GM21381 (cell line): ENCODE data around the gene RBBP8NL.
"Not testable (repeated sequence)": the region's sequence is repeated elsewhere in the genome, so short reads cannot be mapped to it uniquely, and the experiment has no call there.

Experiments
- ATAC-seq: cut with Tn5 transposase; IDR thresholded peaks from one replicate; pipeline ENCODE4 v1.9.1; 2021; ENCODE audit warnings: mild to moderate bottlenecking, moderate library complexity; ENCODE audit not compliant: unreplicated experiment

The RBBP8NL gene

DNA sequence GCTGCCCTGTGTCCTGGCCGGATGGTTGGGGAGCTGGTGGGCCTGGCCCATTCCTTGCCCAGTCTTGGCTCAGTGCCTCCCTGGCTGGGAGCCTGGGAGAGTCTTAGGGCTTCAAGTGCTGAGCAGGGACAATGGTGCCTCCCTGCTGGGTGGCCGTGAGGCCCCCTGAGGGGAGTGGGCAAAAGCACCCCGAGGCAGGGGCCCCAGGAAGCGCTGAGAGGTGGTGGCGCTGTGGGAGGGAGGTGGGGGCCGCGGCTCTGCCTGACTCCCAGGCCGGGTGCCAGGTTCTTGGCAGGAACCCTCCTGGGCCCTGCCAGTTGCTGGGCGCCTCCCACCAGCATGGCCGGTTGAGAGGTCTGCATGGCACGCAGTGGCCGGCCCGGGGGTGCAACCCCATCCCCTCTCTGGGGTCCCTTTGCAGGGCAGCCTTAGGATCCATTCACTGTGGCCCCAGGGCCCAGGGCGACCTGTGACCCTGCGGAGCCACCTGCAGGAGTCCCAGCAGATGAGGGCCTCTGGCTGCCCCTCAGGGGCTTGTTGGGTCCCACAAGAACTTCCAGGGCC, 49.6 kb downstream of the RBBP8NL start:
- ATAC-seq = no peak

DNA sequence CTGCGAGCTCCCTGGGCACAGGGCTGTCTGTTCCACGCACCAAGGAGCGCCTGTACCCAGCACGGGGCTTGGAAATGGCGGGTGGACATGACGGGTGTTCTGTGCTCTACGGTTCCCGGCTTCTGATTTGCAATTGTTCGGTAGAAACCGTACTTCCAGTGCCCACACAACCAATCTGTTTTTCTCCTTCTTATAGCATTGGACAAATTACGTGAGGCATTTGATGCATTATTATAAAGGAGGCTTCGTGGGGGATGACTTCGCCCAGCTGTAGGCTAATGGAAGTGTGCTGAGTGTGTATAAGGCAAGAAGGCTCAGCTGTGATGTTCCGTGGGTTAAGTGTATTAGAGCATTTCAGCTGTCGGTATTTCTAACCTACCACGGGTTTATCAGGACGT, 50.3 kb downstream of the RBBP8NL start:
- ATAC-seq = no peak

DNA sequence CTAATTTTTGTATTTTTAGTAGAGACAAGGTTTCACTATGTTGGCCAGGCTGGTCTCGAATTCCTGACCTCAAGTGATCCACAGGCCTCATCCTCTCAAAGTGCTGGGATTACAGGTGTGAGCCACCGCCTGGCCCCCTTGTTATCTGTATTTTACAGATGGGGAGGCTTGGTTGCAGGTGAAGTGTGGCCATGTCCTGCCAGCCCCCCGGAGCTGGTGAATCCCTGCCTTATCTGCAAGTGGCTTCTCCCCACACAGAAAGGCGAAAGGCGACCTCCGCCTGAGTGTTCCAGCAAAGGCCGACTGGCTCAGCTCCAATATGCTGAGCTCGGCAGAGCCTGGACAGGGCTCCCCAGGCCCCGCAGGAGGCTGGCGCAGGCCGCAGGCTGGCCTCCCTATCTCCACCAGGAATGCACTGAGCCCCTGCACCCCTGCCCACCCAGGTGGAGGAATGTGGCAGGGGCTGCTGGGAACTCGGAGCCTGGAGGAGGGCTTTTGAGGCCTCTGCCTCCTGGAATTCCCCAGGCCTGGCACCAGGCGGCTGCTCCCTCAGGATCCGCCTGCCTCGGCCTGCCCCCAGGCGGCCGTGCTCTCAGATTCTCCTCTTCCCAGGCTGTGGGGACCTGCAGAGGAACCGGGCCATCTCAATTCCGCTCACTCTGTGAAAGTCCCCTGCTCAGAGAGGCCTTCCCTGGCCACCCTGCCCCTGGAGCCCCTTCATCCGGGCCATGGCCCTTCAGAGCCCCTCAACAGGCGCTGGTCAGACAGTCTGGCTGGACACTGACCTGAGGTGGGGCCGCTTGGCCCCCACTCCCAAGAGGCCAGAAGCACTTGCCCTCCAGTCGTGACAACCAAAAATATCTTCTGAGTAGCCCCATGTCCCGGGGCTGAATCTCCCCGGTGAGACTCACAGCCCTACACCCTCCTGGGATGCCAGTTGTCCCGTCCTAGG, 51.0 kb downstream of the RBBP8NL start:
- no peak for ATAC-seq

DNA sequence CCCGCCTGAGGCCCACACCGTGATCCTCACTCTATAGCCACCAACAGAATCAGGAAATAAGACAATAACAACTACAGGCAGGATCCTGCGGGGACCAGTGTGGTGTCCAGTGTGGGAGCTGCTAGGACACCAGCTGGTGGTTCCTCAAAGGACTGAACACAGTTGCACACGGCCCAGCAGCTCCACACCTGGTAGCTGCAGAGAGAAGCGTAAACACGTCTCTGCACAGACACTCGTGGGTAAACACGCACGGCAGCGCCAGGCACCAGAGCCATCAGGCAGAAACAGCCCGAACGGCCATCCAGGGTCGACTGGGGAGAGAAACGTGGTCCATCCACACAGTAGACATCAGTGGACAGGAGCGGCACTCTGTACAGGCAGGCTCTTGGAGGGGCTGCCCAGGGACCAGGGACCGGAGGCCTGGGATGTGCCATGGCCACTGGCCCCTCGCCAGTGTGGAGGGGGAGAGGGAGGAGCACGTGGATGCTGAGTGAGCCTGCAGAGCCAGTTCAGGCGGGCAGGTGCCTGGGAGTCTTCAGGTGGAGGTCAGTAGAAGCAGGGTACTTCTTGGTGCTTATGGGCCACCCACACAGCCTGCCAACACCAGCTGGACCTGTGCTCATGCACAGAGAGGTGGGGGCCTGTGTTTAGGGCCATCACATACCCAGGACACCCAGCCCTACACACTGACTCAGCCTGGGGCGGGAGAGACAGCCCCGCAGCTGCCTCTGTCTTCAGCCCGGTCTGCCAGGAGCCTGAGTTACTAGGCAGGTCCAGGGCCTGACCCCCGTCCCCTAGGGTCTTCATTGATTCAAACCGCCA, 52.8 kb downstream of the RBBP8NL start:
- no peak for ATAC-seq

DNA sequence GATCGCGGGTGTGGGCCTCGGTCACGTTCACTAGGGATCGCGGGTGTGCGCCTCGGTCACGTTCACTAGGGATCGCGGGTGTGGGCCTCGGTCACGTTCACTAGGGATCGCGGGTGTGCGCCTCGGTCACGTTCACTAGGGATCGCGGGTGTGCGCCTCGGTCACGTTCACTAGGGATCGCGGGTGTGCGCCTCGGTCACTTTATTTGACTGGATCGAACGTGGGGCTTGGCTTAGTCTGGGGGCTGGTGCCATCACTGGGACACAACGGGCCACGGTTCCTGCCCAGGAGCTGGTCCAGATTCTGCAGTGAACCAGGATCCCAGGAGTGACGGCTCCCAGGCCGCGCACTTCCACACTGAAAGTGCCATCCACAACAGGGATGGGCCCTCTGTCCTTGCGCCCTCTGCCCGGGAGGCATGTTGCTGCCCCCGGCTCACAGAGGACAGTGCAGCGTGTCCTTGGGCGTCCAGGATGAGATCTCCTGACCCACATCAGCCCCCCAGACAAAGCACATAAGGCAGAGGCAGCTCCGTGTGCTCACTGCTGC, 53.6 kb downstream of the RBBP8NL start:
- ATAC-seq = not testable (repeated sequence)

DNA sequence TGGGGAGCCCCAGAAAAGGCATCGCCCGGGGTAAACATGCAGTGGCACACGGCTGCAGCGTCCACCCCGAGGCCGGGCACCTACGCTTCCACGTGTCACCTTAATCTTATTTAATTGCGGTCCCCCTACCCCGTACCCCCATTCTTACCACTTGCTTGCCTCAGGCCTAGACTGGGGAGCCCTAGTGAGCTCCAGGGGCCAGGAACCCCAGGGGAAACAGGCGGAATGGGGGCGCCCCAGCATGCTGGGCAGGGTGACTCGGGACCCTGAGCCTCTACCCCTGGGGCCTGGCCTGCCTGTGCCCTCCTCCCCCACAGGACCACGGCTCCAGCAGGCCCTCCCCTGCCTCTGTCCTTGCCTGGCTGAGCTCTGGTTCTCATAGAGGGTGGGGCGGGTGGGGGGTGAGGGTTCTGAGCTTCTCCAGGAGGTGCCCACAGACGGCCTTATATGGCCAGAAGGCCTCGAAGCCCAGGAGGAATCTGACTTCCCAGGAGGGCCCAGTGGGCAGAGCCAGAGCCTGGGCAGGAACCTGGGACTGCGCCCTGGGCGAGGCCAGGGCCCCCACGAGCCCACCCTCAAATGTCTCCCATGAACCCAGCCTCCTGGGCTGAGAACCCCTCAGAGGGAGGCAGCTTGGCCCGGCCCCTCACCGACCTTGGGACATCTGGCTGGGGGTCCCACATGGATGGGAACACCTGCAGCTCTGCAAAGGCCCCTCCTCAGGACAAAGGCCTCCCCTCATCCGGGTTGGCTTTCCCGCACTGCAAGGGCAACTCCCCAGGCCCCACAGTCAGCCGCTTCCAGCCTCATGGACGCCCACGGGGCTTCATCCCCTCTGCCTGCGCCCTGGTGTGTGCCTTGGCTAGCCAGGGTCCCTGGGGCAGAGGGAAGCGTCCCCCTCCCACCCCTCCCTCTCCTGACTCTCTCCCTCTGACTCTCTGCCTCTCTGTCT, 55.0 kb downstream of the RBBP8NL start:
- no peak for ATAC-seq

DNA sequence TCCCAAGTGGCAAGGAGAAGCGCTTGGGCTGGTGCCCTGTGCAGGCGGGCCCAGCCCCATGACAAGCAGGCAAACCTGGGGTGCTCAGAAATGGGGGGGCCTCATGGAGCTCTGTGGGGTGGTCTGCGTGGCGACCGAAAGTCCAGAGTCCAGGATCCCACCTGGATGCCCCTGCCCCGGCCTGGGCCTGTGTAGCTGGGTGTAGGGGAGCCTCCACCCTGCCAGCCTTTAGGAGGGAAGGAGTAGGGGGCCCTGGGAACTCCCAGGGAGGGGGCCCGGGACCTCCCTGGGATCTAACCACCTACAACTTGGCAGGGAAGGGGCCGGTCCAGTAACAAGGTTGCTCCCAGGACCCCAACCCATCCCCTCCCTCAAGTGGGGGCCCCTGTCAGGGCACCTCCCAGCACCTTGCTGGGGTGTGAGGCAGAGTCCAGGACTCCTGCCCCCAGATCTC, 55.7 kb downstream of the RBBP8NL start:
- no peak for ATAC-seq

DNA sequence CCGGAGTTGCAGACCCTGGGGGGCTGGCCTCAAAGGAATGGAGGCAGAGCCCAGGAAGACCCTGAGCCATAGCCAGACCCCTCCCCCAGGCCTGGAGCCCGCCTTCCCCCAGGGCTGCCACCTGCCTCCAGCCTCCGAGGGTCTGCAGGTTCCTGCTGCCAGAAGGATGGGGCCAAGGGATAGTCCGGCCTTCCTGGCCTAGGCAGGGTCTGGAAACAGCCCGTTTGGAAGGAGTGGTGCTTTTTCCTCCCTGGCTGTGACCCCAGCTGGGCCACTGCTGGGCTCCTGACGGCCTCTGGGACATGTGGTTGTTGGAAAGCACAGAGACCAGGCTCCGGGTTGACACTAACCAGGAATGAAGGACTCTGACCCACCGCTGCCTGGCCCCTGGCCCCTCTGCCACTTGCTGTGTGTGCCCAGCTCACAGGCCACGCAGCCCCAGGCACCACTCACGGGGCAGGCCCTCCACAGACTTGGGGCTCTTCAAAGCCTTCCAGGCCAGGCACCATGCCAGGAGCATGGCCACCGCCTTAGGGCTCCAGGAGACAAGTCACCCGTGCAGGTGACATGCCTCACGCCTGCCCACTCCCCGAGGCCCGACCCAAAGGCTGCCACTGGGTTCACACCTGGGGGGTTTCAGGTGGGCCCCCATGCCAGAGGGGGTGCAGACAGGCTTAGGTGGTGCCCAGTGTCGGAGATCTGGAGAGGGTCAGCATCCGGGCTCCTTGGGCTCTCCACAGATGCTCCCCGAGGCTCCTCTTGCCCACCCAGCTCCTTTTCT, 56.3 kb downstream of the RBBP8NL start:
- no peak for ATAC-seq

DNA sequence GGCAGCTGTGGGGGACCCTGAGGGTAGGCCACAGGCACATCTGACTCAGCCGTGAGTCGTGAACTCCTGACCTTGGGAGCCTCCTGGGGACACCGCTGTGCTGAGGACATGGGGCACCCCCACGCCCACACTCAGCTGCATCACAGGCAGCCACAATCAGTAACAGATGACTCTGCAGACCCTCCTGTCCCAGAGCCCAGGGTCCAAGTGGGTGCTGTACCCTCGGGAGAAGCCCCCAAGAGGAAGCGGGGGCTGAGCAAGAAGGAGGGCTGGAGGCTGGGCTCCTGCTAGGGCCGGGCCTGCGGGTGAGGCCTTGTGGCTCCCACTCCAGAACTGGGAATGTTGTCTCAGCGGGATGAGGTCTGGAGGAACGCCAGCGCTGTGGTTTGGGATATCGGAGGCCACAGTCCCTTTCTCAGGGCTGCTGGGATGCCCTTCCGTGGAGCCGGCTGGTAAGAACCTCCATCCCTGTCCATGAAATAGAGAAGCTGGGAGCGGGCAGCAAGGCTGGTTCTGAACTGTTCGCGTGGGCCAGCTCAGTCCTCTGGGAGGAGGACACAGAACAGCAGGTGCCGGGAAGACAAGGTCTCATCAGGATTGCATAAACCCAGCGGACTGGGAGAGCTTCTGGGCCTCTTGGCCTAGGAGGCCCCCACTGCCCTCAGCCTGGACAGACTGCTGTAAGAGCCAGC, 57.1 kb downstream of the RBBP8NL start:
- ATAC-seq = no peak

DNA sequence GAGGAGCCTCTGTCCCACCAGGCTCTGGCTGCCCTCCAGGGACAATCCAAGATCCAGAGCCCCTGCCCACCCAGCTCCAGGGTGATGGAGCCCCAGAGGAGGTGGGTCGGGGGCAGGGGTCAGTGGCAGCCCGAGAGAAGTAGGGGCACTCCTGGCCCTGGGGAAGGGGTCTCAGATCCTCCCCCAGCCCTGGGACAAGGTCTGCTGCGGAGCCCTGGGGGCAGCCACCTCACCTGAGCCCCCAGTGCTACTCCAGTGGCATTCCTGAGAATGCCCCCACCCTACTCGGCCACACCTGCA, 57.6 kb downstream of the RBBP8NL start:
- ATAC-seq = no peak

DNA sequence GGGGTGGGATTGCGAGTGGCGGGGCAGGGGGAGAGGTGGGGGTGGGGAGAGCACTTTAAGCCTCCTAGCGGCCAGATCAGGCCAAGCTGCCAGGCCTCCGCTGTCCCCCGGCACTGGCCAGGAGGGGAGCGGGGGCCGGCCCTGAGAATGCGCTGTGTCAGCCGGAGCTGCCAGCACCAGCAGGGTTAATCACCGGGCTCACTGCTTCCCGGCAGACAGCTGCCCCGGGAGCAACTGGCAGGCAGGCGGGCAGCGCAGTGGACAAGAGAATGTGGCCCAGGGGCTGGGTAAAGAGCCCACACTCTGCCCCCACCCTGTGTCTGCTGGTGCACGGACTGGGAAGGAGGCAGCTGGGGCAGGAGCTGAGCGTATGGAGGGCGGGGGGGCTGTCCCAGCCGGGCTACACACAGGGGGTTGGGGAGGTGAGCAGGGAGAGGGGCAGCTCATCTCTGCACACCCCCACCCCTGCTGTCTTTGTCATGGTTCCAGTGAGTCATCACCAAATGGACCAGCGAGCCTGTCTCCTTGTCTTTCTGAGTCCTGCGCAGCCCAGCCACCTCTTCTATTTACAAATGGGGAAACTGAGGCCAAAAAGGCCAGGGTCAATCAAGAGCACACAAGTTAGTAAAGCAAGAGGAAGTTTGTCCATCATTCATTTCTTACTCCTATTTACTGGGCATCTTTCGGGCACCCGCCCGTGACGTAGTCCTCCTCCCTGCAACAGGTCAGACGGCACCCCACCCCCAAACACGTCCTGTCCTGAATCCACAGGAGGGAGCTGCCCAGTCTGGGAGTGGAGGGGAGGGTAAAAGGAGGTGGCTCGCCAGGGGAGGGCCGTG, 58.1 kb downstream of the RBBP8NL start:
- no peak for ATAC-seq

DNA sequence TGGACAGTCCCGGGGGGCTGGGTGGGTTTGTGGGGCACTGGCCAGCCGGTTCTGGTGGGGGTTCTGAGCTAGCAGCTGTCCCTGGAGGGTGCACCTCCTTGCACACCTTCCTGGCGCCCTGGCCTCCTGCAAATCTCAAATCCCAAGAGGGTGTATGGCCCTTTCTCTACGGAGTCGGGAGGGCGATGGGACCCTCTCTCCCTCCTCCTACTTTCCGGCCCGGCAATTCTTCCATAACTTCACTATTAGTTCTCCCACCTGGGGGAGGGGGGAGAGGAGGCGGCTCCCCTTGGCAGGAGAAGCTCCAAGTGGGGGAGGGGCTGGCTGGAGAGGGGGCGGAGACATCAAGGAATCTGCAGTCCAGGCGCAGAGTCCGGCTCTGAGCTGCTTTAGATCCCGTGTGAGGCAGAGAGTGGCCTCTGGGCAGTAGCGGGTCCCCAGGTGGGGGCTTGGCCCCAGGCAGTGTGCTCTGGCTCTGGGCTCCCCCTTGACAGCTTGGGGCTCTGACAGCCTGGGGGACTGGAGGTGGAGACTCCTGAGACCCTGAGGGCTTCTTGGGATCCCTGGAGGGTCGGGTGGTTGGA, 58.9 kb downstream of the RBBP8NL start:
- ATAC-seq = no peak

DNA sequence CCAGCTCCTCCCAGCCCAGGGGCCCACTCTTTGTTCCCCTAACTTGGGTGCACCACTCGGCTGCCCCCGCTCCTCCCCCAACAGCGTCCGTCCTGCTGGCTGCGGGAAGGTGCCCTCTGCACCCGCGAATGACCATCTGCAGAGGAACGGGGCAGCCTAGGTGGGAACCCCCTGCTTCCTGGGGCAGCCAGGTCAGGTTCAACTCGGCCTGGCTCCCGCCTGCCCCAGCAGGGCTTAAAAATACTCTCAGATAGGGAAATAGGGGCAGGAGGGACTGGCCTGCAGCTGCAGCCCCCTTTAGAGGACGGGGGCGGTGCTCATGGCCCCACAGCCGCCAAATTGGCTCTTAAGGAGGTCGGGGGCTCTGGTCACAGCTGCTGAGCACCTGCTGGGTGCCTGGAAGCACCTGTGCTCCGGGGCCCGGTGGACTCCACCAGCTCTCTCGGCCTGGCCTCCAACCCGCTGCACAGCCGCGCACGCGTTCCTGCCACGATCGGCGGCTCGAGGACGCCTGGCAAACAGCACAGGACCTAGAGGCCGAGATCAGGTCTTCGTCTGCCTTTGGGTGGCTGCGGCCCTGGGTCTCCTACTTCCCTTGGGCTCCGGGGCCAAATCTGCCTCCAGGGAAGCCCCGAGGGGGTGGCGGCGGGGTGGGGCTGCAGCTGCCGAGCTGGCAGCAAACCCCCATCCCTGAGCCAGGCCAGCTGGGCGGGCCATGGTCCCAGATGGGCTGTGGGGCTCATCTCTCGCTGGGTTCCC, 59.5 kb downstream of the RBBP8NL start:
- no peak for ATAC-seq

DNA sequence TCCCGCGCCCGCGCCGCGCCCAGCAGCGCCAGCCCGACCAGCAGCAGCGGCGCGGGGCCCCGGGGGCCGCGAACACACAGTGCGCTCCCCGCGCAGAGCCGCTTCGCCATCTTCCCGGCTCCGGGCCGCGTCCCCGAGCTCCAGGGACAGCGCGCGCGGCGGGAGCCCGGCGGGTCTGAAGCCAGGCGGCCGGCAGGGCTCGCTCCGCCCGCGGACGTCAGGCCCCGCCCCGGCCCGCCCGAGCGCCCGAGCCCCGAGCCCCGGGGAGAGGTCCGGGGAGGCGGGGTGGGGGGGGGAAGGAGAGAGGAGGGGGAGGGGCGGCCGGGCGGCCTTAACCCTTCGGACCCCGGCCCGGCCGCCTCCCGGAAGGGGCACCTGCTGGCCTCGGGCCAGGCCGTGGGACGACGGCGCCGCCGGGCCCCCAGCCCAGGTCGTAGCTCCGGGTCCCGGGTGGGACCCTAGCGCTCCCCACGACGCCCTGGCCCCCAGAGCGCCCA, 60.2 kb downstream of the RBBP8NL start, which contains the start of gene LAMA5:
TSS of gene LAMA5 (minus strand) at position 177 of the 497 bp plus-strand sequence. CDS start at position 110, 67 bp downstream.
- peak; percentile 41 for ATAC-seq

DNA sequence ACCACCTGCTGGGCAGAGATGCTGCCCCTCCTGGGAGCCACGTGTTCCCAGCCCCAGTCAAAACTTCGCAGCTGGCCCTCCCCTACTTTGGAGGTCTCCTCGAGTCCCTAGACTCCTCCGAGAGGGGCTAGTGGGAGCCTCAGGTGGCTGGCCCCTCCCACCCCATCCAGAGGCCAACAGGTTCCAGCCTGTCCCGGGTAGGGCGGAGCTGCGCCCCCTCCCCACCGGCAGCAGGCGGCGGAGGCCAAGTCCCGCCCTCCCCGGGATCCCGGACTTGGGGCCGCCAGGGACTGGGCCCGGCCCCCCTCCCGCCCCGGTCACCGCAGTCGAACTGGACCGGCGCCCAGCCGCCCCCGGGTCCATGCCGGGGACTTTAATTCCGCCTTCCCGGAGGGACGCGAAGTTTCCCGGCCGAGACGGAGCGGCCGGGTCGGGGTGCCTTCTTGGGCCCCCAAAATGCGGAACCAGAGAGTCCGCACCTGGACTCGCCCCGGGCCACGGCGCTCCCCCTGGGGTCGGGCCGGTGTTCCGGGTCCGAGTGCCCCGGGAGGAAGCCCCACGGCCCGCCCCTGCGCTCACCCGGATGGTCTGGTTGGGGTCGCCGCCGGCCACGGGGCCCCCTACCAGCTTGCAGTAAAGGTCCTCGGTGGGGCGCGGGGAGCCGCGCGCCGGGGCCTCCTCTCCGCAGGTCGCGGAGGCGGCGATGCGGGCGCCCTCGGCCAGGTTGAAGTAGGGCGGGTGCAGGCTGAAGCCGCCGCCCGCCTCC, 60.8 kb downstream of the RBBP8NL start:
- ATAC-seq = peak; percentile 19
